ENCODE measurements around the gene FASTK. TPM values are rescaled to one million over a fixed set of nuclear protein-coding genes. Genes with fewer than 3 reads are reported as not detected.
A peak's percentile ranks its signal among the peaks of the same experiment; 100 is the strongest.

FASTK gene
- total and polyA plus RNA-seq, 2 of the 4 experiments (the other 2 are of a cell fraction), result 53.8 to 115 TPM

- POLR2A ChIA-PET (ENCODE audit: unreplicated experiment), result no interaction called here
- H3K18ac ChIP-seq (ENCODE audit: low read depth, low read length), result no peak overlapping the region
- BruUV-seq (replicated peaks), result no TSS peak
- H3K79me1 ChIP-seq (ENCODE audit: low read depth in 1 of 2, low read length in 2 of 2), result peaks cover 4 to 83% of the 10 kb centered on the region in 2 experiments; a peak in 2 of 4 replicates
- DNase-seq (no peak), ATAC-seq (ENCODE audit: low read depth) (no peak)
- intact Hi-C loops (cut with micrococcal nuclease), result no loop called here
- H3K4me1 ChIP-seq (ENCODE audit: control insufficient read depth, insufficient read depth, low read length), result peaks cover 24% of the 10 kb centered on the region
- H3K4me3 ChIP-seq (ENCODE audit: insufficient read depth, low read depth, low read length), result no peak overlapping the region
- no peaks in the 10 kb centered on the region for H3K9me3 ChIP-seq (ENCODE audit: control insufficient read depth, insufficient read depth, low read length)
- in situ Hi-C loops (cut with MboI; ENCODE audit: low sequenced_read_pairs), result no loop called here
- H2AK5ac ChIP-seq (ENCODE audit: low read depth, low read length), result no peak overlapping the region
- no peak overlapping the region for H2AFZ ChIP-seq (replicated peaks; ENCODE audit: low read length, poor library complexity)
- H4K91ac ChIP-seq (ENCODE audit: insufficient read depth, low read depth, low read length), result no peak overlapping the region
- H3K23ac ChIP-seq (ENCODE audit: low read depth, low read length), result no peak overlapping the region
- H2BK5ac ChIP-seq (ENCODE audit: low read depth, low read length, poor library complexity, severe bottlenecking), result no peak overlapping the region
- dilution Hi-C loops (cut with HindIII; ENCODE audit: low sequenced_read_pairs, unreplicated experiment), result no loop called here
- TF ChIP-seq SMC3 (IDR thresholded peaks at IDR 0.05; ENCODE audit: low read depth, low read length), result no peak
- TF ChIP-seq, protein P1, sequence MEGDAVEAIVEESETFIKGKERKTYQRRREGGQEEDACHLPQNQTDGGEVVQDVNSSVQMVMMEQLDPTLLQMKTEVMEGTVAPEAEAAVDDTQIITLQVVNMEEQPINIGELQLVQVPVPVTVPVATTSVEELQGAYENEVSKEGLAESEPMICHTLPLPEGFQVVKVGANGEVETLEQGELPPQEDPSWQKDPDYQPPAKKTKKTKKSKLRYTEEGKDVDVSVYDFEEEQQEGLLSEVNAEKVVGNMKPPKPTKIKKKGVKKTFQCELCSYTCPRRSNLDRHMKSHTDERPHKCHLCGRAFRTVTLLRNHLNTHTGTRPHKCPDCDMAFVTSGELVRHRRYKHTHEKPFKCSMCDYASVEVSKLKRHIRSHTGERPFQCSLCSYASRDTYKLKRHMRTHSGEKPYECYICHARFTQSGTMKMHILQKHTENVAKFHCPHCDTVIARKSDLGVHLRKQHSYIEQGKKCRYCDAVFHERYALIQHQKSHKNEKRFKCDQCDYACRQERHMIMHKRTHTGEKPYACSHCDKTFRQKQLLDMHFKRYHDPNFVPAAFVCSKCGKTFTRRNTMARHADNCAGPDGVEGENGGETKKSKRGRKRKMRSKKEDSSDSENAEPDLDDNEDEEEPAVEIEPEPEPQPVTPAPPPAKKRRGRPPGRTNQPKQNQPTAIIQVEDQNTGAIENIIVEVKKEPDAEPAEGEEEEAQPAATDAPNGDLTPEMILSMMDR (conservative IDR thresholded peaks at IDR 0.05; ENCODE audit: low read depth, low read length), result no peak
- TF ChIP-seq, protein P2, sequence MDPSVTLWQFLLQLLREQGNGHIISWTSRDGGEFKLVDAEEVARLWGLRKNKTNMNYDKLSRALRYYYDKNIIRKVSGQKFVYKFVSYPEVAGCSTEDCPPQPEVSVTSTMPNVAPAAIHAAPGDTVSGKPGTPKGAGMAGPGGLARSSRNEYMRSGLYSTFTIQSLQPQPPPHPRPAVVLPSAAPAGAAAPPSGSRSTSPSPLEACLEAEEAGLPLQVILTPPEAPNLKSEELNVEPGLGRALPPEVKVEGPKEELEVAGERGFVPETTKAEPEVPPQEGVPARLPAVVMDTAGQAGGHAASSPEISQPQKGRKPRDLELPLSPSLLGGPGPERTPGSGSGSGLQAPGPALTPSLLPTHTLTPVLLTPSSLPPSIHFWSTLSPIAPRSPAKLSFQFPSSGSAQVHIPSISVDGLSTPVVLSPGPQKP (IDR thresholded peaks at IDR 0.05; ENCODE audit: borderline replicate concordance, low read depth, low read length), result no peak
- no peak for TF ChIP-seq BHLHE40 (IDR thresholded peaks at IDR 0.05; ENCODE audit: low read depth, low read length)
- H4K5ac ChIP-seq (ENCODE audit: low read depth, low read length), result no peak overlapping the region
- peaks cover 15% of the 10 kb centered on the region for H3K9me1 ChIP-seq (ENCODE audit: insufficient read depth, low read length)
- CTCF ChIA-PET, result interaction anchor here (1.9 kb wide), 1 partner anchor 16 kb away, joined by 5 read pairs; no protein-coding TSS in a partner anchor
- H3K56ac ChIP-seq (ENCODE audit: extremely low read depth, insufficient read depth, low read length), result no peak overlapping the region
- H3K4me2 ChIP-seq (ENCODE audit: low read depth, low read length), result no peak overlapping the region
- no peak overlapping the region for H2BK15ac ChIP-seq (ENCODE audit: low read depth, low read length)
- H4K8ac ChIP-seq (ENCODE audit: low read depth in 2 of 2, low read length in 2 of 2), result no peak overlapping the region
- H2BK20ac ChIP-seq (ENCODE audit: low read depth, low read length), result no peak overlapping the region
- no peak overlapping the region for H3K14ac ChIP-seq (replicated peaks; ENCODE audit: low read depth, low read length)
- 89% methylated on average over 11 of the region's 14 CpGs; no CpG with 5 or more reads in 1 of the 2 experiments for WGBS, 2 experiments (ENCODE audit: extremely low coverage in 2 of 2, insufficient read length in 1 of 2)
- no peak overlapping the region for H3K27ac ChIP-seq (ENCODE audit: insufficient read depth, low read length)
- H3K9ac ChIP-seq (ENCODE audit: low read depth, low read length), result no peak overlapping the region
- H2BK120ac ChIP-seq (ENCODE audit: low read depth, low read length), result no peak overlapping the region
- H3K36me3 ChIP-seq (ENCODE audit: control insufficient read depth, insufficient read depth, low read length), result peaks cover 11% of the 10 kb centered on the region; the same call in 1 of the 2 replicates
- no peak overlapping the region for H3K4ac ChIP-seq (ENCODE audit: low read depth, low read length)
- H3K27me3 ChIP-seq (ENCODE audit: control insufficient read depth, insufficient read depth, low read length), result no peaks in the 10 kb centered on the region
- H4K20me1 ChIP-seq (ENCODE audit: insufficient read depth, low read length), result peaks cover 92% of the 10 kb centered on the region
- peak overlapping the region; percentile 31 for H2AK9ac ChIP-seq (replicated peaks; ENCODE audit: low read depth, low read length, poor library complexity)
These were observed 11.4 kb upstream of the FASTK start for GRCh38 chr7:151091988-151092387.
